Endothelial cell of umbilical vein (primary cell): ENCODE results near the gene TRIM71. TPM values are rescaled to one million over a fixed set of nuclear protein-coding genes. Genes with fewer than 3 reads are reported as not detected.
A peak's percentile ranks its signal among the peaks of the same experiment; 100 is the strongest.

Experiments used
- BruUV-seq: library from RNA; stranded (reverse); fragments of 400-500 nt; replicated peaks from 2 replicates; lab custom pipeline; 2021; lab: Mats Ljungman, UMichigan
- CTCF ChIA-PET: fragments of 300-600, 350-600 bp; sonication (Branson Sonifier 250); formaldehyde crosslinking; loops from one replicate; lab custom pipeline; 2021; ENCODE audit warnings: antibody characterized with exemption, inconsistent platforms; lab: Charles Lee
- POLR2A ChIA-PET: fragments of 300-600, 350-600 bp; sonication (Branson Sonifier 250); formaldehyde crosslinking; loops from one replicate; lab custom pipeline; 2021; ENCODE audit warnings: antibody characterized with exemption, inconsistent platforms; lab: Charles Lee
- DNase-seq: peaks from one replicate; pipeline ENCODE4 v3.0.0-alpha.2; 2011; ENCODE audit warnings: low read depth, low spot score
- FAIRE-seq: peaks from 2 replicates; lab custom pipeline; 2011; peaks lifted over from hg19 to GRCh38; lab: Jason Lieb, UNC
- H2AFZ ChIP-seq: 2 replicates; pipeline ENCODE4 v1.6.0; 2012; ENCODE audit warnings: low read depth, low read length, control low read depth, inconsistent platforms
- H3K27ac ChIP-seq: 2 replicates; pipeline ENCODE4 v1.5.1; 2011; ENCODE audit warnings: low read depth, mild to moderate bottlenecking, control low read depth, low read length, moderate library complexity; ENCODE audit not compliant: insufficient read depth
- H3K27me3 ChIP-seq, 2 experiments: 2 replicates each; pipeline versions ENCODE4 v1.6.0 to v1.6.1; 2011; ENCODE audit warnings: low read length in 2 of 2, mixed read lengths in 1 of 2; ENCODE audit not compliant: control insufficient read depth in 2 of 2, insufficient read depth in 2 of 2
- H3K36me3 ChIP-seq, 2 experiments: 2 replicates in 1 of 2; 3 replicates in 1 of 2; pipeline ENCODE4 v1.5.1; 2011; ENCODE audit warnings: low read length in 2 of 2, mild to moderate bottlenecking in 1 of 2, moderate library complexity in 1 of 2; ENCODE audit not compliant: control insufficient read depth in 2 of 2, insufficient read depth in 2 of 2; ENCODE audit errors: extremely low read depth in 1 of 2
- H3K4me1 ChIP-seq: 3 replicates; pipeline ENCODE4 v1.5.1; 2011; ENCODE audit warnings: mild to moderate bottlenecking, low read length; ENCODE audit not compliant: control insufficient read depth, insufficient read depth; ENCODE audit errors: extremely low read depth
- H3K4me2 ChIP-seq: 2 replicates; pipeline ENCODE4 v1.6.1; 2011; ENCODE audit warnings: low read length, control low read depth, mixed read lengths; ENCODE audit not compliant: insufficient read depth
- H3K4me3 ChIP-seq, 3 experiments: fragments of 200-600 bp in 1 of 3; sonication (generic), shearing (Covaris generic) in 1 of 3; replicated peaks in 1 of 3; 2 replicates each; pipeline ENCODE4 v1.5.1; 2011 to 2016; ENCODE audit warnings: control low read depth in 3 of 3, low read length in 3 of 3, mild to moderate bottlenecking in 2 of 3, inconsistent platforms in 1 of 3, low read depth in 1 of 3, moderate library complexity in 1 of 3; ENCODE audit not compliant: insufficient read depth in 1 of 3
- H3K79me2 ChIP-seq: 2 replicates; pipeline ENCODE4 v1.6.0; 2012; ENCODE audit warnings: low read length, inconsistent platforms; ENCODE audit not compliant: control insufficient read depth, insufficient read depth
- H3K9ac ChIP-seq: replicated peaks from 2 replicates; pipeline ENCODE3; 2011; ENCODE audit warnings: low read length, control low read depth; ENCODE audit not compliant: insufficient read depth; ENCODE audit errors: extremely low read depth
- H3K9me1 ChIP-seq: replicated peaks from 3 replicates; pipeline ENCODE4 v1.6.0; 2011; ENCODE audit warnings: mild to moderate bottlenecking, low read length; ENCODE audit not compliant: control insufficient read depth, insufficient read depth; ENCODE audit errors: extremely low read depth
- H3K9me3 ChIP-seq: replicated peaks from 2 replicates; pipeline ENCODE4 v1.5.1; 2012; ENCODE audit warnings: low read length, inconsistent platforms; ENCODE audit not compliant: control insufficient read depth, insufficient read depth
- H4K20me1 ChIP-seq: replicated peaks from 2 replicates; pipeline ENCODE3; 2011; ENCODE audit warnings: mild to moderate bottlenecking, low read length; ENCODE audit not compliant: control insufficient read depth, insufficient read depth; ENCODE audit errors: extremely low read depth
- EZH2 ChIP-seq: IDR thresholded peaks from 2 replicates; pipeline ENCODE4 v1.6.1; 2012; ENCODE audit warnings: borderline replicate concordance, low read depth, mild to moderate bottlenecking, moderate library complexity, low read length, inconsistent platforms; ENCODE audit not compliant: severe bottlenecking
- FOS ChIP-seq: IDR thresholded peaks from 2 replicates; pipeline ENCODE4 v1.6.1; 2011; ENCODE audit warnings: mild to moderate bottlenecking, low read length, moderate library complexity, borderline replicate concordance; ENCODE audit not compliant: insufficient read depth
- GATA2 ChIP-seq: IDR thresholded peaks from 2 replicates; pipeline ENCODE4 v1.7.0; 2011; ENCODE audit warnings: low read depth, mild to moderate bottlenecking, moderate library complexity, mixed read lengths, low read length; ENCODE audit not compliant: insufficient read length, insufficient read depth
- JUN ChIP-seq: IDR thresholded peaks from 2 replicates; pipeline ENCODE4 v1.6.1; 2011; ENCODE audit warnings: borderline replicate concordance, low read depth; ENCODE audit not compliant: insufficient read length, insufficient read depth
- MYC ChIP-seq: IDR thresholded peaks from one replicate; pipeline ENCODE4 v1.6.1; 2011; ENCODE audit warnings: mild to moderate bottlenecking, low read depth, low read length
- POLR2A ChIP-seq: IDR thresholded peaks from 2 replicates; pipeline ENCODE4 v1.6.1; 2012; ENCODE audit warnings: low read depth, mild to moderate bottlenecking, control low read depth, low read length
- POLR2AphosphoS5 ChIP-seq: IDR thresholded peaks from 2 replicates; pipeline ENCODE4 v1.6.1; 2012; ENCODE audit warnings: low read depth, mild to moderate bottlenecking, control low read depth, low read length, moderate library complexity; ENCODE audit not compliant: insufficient read depth
- dilution Hi-C: fragments of 300-500 bp; cut with MboI; formaldehyde crosslinking; loops from one replicate; pipeline ENCODE4 v1.15.0; 2019; ENCODE audit warnings: low sequenced_read_pairs; ENCODE audit not compliant: extremely low pct_ligation_motif_present
- intact Hi-C: fragments of 100-400 bp; cut with micrococcal nuclease; formaldehyde crosslinking; loops from one replicate; pipeline ENCODE4 v1.10.0; 2022
- polyA plus RNA-seq, 4 experiments: library from polyadenylated mRNA; depleted of rRNA in 3 of 4; stranded (reverse) in 3 of 4; unstranded in 1 of 4; fragments of >200 nt; gene quantifications; 2 replicates each; pipeline versions ENCODE4 v1.2.1 to v1.2.3, GENCODE V29; 2011 to 2012; ENCODE audit warnings: missing spikeins in 1 of 4
- total RNA-seq: library from RNA; stranded (reverse); gene quantifications from 2 replicates; pipeline ENCODE4 v1.2.3, GENCODE V29; 2021
- TF ChIP-seq, protein P1 (sequence below), 2 donors: IDR thresholded peaks; 1 replicate in 1 of 2; 2 replicates in 1 of 2; pipeline ENCODE4 v1.5.1; 2011; ENCODE audit warnings: low read length in 2 of 2, mild to moderate bottlenecking in 2 of 2, moderate library complexity in 2 of 2, control low read depth in 1 of 2, inconsistent platforms in 1 of 2, low read depth in 1 of 2; ENCODE audit not compliant: insufficient read depth in 1 of 2; ENCODE audit errors: extremely low read depth in 1 of 2
- TF ChIP-seq, protein P2 (sequence below): IDR thresholded peaks from 2 replicates; pipeline ENCODE4 v1.6.1; 2011; ENCODE audit not compliant: insufficient read depth, insufficient read length

The TRIM71 gene
- total and polyA plus RNA-seq, 2 donors (not counting 3 experiments of a cell fraction or from before 2014, with no cell fraction given), result not detected

- POLR2A ChIA-PET, result no interaction called here
- H3K4me2 ChIP-seq, result peak overlapping the region; percentile 66
- FAIRE-seq (no peak), DNase-seq (no peak)
- TF ChIP-seq GATA2, result no peak
- TF ChIP-seq POLR2A, result no peak
- no peak for TF ChIP-seq EZH2
- TF ChIP-seq, protein P1, sequence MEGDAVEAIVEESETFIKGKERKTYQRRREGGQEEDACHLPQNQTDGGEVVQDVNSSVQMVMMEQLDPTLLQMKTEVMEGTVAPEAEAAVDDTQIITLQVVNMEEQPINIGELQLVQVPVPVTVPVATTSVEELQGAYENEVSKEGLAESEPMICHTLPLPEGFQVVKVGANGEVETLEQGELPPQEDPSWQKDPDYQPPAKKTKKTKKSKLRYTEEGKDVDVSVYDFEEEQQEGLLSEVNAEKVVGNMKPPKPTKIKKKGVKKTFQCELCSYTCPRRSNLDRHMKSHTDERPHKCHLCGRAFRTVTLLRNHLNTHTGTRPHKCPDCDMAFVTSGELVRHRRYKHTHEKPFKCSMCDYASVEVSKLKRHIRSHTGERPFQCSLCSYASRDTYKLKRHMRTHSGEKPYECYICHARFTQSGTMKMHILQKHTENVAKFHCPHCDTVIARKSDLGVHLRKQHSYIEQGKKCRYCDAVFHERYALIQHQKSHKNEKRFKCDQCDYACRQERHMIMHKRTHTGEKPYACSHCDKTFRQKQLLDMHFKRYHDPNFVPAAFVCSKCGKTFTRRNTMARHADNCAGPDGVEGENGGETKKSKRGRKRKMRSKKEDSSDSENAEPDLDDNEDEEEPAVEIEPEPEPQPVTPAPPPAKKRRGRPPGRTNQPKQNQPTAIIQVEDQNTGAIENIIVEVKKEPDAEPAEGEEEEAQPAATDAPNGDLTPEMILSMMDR (IDR thresholded peaks at IDR 0.05; ENCODE audit: extremely low read depth in 1 of 2, insufficient read depth in 1 of 2, low read depth in 1 of 2, low read length in 2 of 2), result no peak
- TF ChIP-seq, protein P2, sequence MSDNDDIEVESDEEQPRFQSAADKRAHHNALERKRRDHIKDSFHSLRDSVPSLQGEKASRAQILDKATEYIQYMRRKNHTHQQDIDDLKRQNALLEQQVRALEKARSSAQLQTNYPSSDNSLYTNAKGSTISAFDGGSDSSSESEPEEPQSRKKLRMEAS, result no peak
- TF ChIP-seq MYC, result no peak
- no peak for TF ChIP-seq FOS
- TF ChIP-seq POLR2AphosphoS5, result no peak
- no peak for TF ChIP-seq JUN
- CTCF ChIA-PET, result interaction anchor here (0.7 to 2.0 kb wide), 13 partner anchors 9 to 270 kb away, joined by 3 to 14 read pairs (median 8); no protein-coding TSS in a partner anchor
- H3K9me1 ChIP-seq, result no peaks in the 10 kb centered on the region
- no peaks in the 10 kb centered on the region for H3K36me3 ChIP-seq
- H4K20me1 ChIP-seq, result no peaks in the 10 kb centered on the region
- H3K79me2 ChIP-seq, result no peaks in the 10 kb centered on the region
- H3K9ac ChIP-seq, result peak overlapping the region; percentile 39
- peak overlapping the region; percentile 37 to 54 (median 43) for H3K4me3 ChIP-seq
- dilution Hi-C loops, result no loop called here
- peaks cover 4% of the 10 kb centered on the region for H3K4me1 ChIP-seq
- no peak overlapping the region for H3K27ac ChIP-seq
- H2AFZ ChIP-seq, result peak overlapping the region; percentile 84
- no peaks in the 10 kb centered on the region for H3K27me3 ChIP-seq
- H3K9me3 ChIP-seq, result no peaks in the 10 kb centered on the region
- intact Hi-C loops, result loop anchor here (1.0 to 2.0 kb wide), 2 partner anchors 95 to 154 kb away; partner anchors contain the start of gene CNOT10
- BruUV-seq, result no TSS peak
Observed at GRCh38 chr3:32780071-32780734, 37.6 kb upstream of the TRIM71 start.
